Retinal pigment epithelial cell (primary cell): ENCODE measurements around the gene CNKSR3.

Experiments
- DNase-seq: peaks from one replicate; pipeline ENCODE4 v3.0.0-alpha.2; 2010; ENCODE audit warnings: low read depth
- H3K4me3 ChIP-seq: 2 replicates; pipeline ENCODE4 v1.5.1; 2011; ENCODE audit warnings: mild to moderate bottlenecking, low read length, control low read depth, moderate library complexity
- CTCF ChIP-seq: conservative IDR thresholded peaks from 2 replicates; pipeline ENCODE4 v1.5.1; 2011; ENCODE audit warnings: low read depth, low read length, control low read depth, inconsistent platforms

Gene CNKSR3

GRCh38 chr6:154466139-154466538, 44.3 kb downstream of the CNKSR3 start:
- no peak for TF ChIP-seq CTCF
- no peak overlapping the region for H3K4me3 ChIP-seq
- no peak for DNase-seq

DNA sequence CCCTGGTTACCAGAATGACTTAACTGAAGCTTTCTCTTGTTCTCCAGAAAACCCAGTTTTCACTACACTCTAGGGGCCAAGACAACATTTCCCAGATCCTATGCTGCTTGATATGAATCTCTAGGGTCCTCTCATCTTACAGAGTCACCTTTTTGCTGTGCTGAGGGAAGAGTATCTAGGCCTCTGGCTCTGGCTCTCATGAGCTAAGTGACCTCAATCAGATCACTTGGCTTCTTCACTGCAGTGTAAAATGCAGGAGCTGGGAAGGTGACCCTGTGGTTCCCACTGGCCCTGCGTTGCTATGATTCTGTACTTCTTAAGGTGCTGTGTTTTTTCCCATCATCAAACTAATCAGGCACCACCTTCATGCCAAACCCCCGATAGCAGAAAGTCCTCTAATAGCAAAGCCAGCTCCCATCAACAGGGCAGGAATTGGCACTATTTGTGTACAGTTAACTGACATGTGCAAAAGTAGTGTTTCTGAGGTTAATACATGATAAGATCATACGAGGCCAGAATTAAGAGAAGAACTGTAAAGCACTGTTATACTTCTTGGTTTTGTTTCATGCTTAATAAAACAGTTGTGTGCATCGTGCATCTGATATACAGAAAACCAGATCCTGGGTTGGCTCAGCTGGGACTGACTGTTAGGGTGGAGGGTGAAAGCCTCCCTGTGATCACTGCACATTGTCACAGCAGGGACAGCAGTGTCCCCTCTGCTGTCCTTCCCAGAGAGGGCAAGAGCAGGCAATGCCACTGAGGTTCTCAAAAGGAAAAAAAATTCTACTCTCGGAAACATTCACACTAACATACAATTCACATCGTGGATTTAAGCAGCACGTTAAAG, 46.7 kb downstream of the CNKSR3 start:
- DNase-seq = no peak
- TF ChIP-seq CTCF = no peak
- no peak overlapping the region for H3K4me3 ChIP-seq

- TF ChIP-seq CTCF = no peak
- H3K4me3 ChIP-seq = no peak overlapping the region
- DNase-seq = no peak
Measured at GRCh38 chr6:154462425-154462824, 48.1 kb downstream of the CNKSR3 start.

DNA sequence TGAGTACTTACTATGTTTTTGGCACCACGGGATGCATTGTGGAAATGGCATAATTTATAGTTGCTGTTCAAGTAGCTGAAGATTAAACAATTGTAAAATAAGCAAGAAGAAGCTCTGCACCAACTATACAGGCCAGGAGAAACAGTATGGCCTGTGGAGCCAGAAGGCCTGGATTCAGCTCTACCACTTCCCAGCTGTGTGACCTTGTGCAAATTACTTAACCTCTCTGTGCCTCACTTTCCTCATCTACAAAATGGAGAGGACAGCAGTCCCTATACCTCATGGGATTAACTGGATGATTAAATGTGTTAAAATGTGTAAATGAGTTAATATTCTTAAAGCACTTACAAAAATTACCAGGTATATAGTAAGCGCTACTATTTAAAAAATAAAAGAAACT, 49.1 kb downstream of the CNKSR3 start:
- no peak for DNase-seq
- no peak overlapping the region for H3K4me3 ChIP-seq
- TF ChIP-seq CTCF = no peak

DNA sequence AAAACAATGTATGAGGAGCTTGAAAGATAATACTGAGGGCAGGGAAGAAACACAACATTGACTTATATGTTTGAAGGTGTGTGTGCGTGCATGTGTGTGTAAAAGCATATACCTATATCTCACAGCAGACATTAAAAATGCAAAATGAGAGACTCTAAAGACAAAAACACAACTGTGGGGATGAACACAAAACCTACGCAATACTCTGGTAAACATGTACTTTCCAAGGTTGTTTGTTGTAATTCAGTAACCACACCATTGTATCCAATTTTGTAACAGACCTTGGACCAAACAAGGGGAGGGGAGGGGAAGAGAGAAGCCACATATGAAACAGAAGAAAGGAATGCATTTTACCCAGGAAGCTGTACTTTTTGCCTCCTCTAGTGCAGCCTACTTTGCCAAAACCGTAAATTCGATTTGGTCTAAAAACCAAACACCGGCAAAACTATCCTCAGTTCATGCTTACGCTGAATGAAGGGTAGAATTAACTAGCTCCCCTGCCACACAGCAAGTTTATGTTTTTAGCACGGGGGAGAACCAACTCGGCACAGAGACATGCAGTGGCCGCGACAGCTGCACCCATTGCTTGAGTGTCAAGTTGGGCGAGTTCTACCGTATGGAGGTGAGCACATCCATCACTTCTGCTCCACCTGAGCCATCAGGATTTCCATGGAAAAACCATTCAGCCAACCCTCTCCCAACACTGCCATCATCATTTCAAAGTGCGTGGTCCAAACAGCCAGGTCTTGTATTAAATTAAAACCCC, 50.0 kb downstream of the CNKSR3 start:
- no peak overlapping the region for H3K4me3 ChIP-seq
- DNase-seq = no peak
- TF ChIP-seq CTCF = no peak

GRCh38 chr6:154459513-154459912, 51.0 kb downstream of the CNKSR3 start:
- no peak overlapping the region for H3K4me3 ChIP-seq
- DNase-seq = no peak
- TF ChIP-seq CTCF = no peak
